H9 (cell line): Measurements from ENCODE around the gene ERI3. TPM values are rescaled to one million over a fixed set of nuclear protein-coding genes. Genes with fewer than 3 reads are reported as not detected.

Experiments
- DNase-seq: peaks from one replicate; pipeline ENCODE4 v3.0.0-alpha.2; 2017
- H2AFZ ChIP-seq: one replicate; pipeline ENCODE4 v1.6.1; 2013; ENCODE audit warnings: mild to moderate bottlenecking, low read length, control low read depth, moderate library complexity
- H2AK5ac ChIP-seq: 2 replicates; pipeline ENCODE4 v1.6.1; 2013; ENCODE audit warnings: low read length, control low read depth, mixed read lengths; ENCODE audit not compliant: insufficient read length
- H2BK120ac ChIP-seq: one replicate; pipeline ENCODE4 v1.6.1; 2013; ENCODE audit warnings: low read depth, mild to moderate bottlenecking, low read length, control low read depth, inconsistent platforms; ENCODE audit not compliant: poor library complexity, severe bottlenecking
- H2BK12ac ChIP-seq: 2 replicates; pipeline ENCODE4 v1.6.1; 2013; ENCODE audit warnings: low read length, control low read depth, mixed read lengths, low read depth; ENCODE audit not compliant: insufficient read length
- H2BK15ac ChIP-seq: 2 replicates; pipeline ENCODE4 v1.6.1; 2013; ENCODE audit warnings: low read depth, low read length, control low read depth
- H2BK20ac ChIP-seq: one replicate; pipeline ENCODE4 v1.6.1; 2013; ENCODE audit warnings: low read depth, mild to moderate bottlenecking, low read length, control low read depth, inconsistent platforms; ENCODE audit not compliant: poor library complexity, severe bottlenecking
- H2BK5ac ChIP-seq: 2 replicates; pipeline ENCODE4 v1.6.1; 2013; ENCODE audit warnings: low read length, control low read depth, mixed read lengths; ENCODE audit not compliant: insufficient read length
- H3K14ac ChIP-seq: 2 replicates; pipeline ENCODE4 v1.6.1; 2013; ENCODE audit warnings: low read length, control low read depth; ENCODE audit not compliant: insufficient read depth
- H3K18ac ChIP-seq: 2 replicates; pipeline ENCODE4 v1.6.1; 2013; ENCODE audit warnings: low read depth, mild to moderate bottlenecking, mixed read lengths, low read length, control low read depth; ENCODE audit not compliant: insufficient read length
- H3K23ac ChIP-seq: 2 replicates; pipeline ENCODE4 v1.6.1; 2013; ENCODE audit warnings: low read length, control low read depth, mixed read lengths, low read depth; ENCODE audit not compliant: insufficient read length
- H3K23me2 ChIP-seq: 2 replicates; pipeline ENCODE4 v1.6.1; 2013; ENCODE audit warnings: low read depth, mild to moderate bottlenecking, mixed read lengths, low read length, control low read depth; ENCODE audit not compliant: insufficient read length, poor library complexity, severe bottlenecking
- H3K27ac ChIP-seq: 2 replicates; pipeline ENCODE4 v1.5.1; 2013; ENCODE audit warnings: low read length, control low read depth, mixed read lengths, low read depth; ENCODE audit not compliant: insufficient read length
- H3K27me3 ChIP-seq: 2 replicates; pipeline ENCODE4 v1.6.1; 2013; ENCODE audit warnings: low read length, control low read depth, inconsistent platforms; ENCODE audit not compliant: insufficient read depth
- H3K4ac ChIP-seq: 2 replicates; pipeline ENCODE4 v1.6.1; 2013; ENCODE audit warnings: low read depth, mild to moderate bottlenecking, control low read depth, inconsistent platforms, low read length, moderate library complexity
- H3K4me1 ChIP-seq: 2 replicates; pipeline ENCODE4 v1.6.1; 2013; ENCODE audit warnings: low read length, control low read depth, inconsistent platforms; ENCODE audit not compliant: insufficient read depth
- H3K4me2 ChIP-seq: 2 replicates; pipeline ENCODE4 v1.6.1; 2013; ENCODE audit warnings: low read length, control low read depth, mixed read lengths; ENCODE audit not compliant: insufficient read length, insufficient read depth
- H3K56ac ChIP-seq: 2 replicates; pipeline ENCODE4 v1.6.1; 2013; ENCODE audit warnings: low read depth, mild to moderate bottlenecking, mixed read lengths, low read length, control low read depth; ENCODE audit not compliant: insufficient read length
- H3K79me1 ChIP-seq: 2 replicates; pipeline ENCODE4 v1.6.1; 2013; ENCODE audit warnings: low read depth, mild to moderate bottlenecking, moderate library complexity, low read length, control low read depth, inconsistent platforms; ENCODE audit not compliant: insufficient read depth, poor library complexity, severe bottlenecking
- H3K79me2 ChIP-seq: 2 replicates; pipeline ENCODE4 v1.6.1; 2013; ENCODE audit warnings: low read length, control low read depth, inconsistent platforms; ENCODE audit not compliant: insufficient read depth
- H3K9ac ChIP-seq: 2 replicates; pipeline ENCODE4 v1.6.1; 2013; ENCODE audit warnings: low read length, control low read depth, mixed read lengths; ENCODE audit not compliant: insufficient read length; ENCODE audit errors: extremely low read depth
- H3K9me3 ChIP-seq: one replicate; pipeline ENCODE4 v1.6.1; 2013; ENCODE audit warnings: low read depth, low read length, inconsistent platforms; ENCODE audit not compliant: control insufficient read depth
- H3T11ph ChIP-seq: one replicate; pipeline ENCODE4 v1.6.1; 2013; ENCODE audit warnings: mild to moderate bottlenecking, low read length, control low read depth, inconsistent platforms
- H4K20me1 ChIP-seq: one replicate; pipeline ENCODE4 v1.6.1; 2013; ENCODE audit not compliant: control insufficient read depth, insufficient read length, insufficient read depth
- H4K5ac ChIP-seq: 2 replicates; pipeline ENCODE4 v1.6.1; 2013; ENCODE audit warnings: low read depth, mild to moderate bottlenecking, mixed read lengths, low read length, control low read depth; ENCODE audit not compliant: insufficient read length
- H4K8ac ChIP-seq: replicated peaks from 2 replicates; pipeline ENCODE4 v1.6.1; 2013; ENCODE audit warnings: low read length, control low read depth, mixed read lengths, low read depth; ENCODE audit not compliant: insufficient read length
- H4K91ac ChIP-seq: 2 replicates; pipeline ENCODE4 v1.6.1; 2013; ENCODE audit warnings: low read depth, mild to moderate bottlenecking, moderate library complexity, mixed read lengths, low read length, control low read depth; ENCODE audit not compliant: insufficient read length
- H3K27ac Mint-ChIP-seq, 3 experiments: 2 replicates in 2 of 3; 3 replicates in 1 of 3; pipeline ENCODE4 v1.8.0; 2020 to 2021; ENCODE audit warnings: mixed read lengths in 3 of 3, mild to moderate bottlenecking in 1 of 3, moderate library complexity in 1 of 3
- H3K27me3 Mint-ChIP-seq: 2 replicates; pipeline ENCODE4 v1.8.0; 2021; ENCODE audit warnings: low read depth, mild to moderate bottlenecking, moderate library complexity, mixed read lengths
- H3K36me3 Mint-ChIP-seq, 3 experiments: 2 replicates in 2 of 3; 3 replicates in 1 of 3; pipeline ENCODE4 v1.8.0; 2020 to 2021; ENCODE audit warnings: low read depth in 3 of 3, mixed read lengths in 3 of 3; ENCODE audit not compliant: insufficient read depth in 1 of 3
- H3K4me1 Mint-ChIP-seq, 2 experiments: 2 replicates each; pipeline ENCODE4 v1.8.0; 2020; ENCODE audit warnings: mixed read lengths in 2 of 2
- H3K4me3 Mint-ChIP-seq, 2 experiments: 2 replicates in 1 of 2; 3 replicates in 1 of 2; pipeline ENCODE4 v1.8.0; 2020 to 2021; ENCODE audit warnings: mild to moderate bottlenecking in 2 of 2, mixed read lengths in 2 of 2, moderate library complexity in 1 of 2
- H3K9me3 Mint-ChIP-seq, 2 experiments: 2 replicates in 1 of 2; 3 replicates in 1 of 2; pipeline ENCODE4 v1.8.0; 2020; ENCODE audit warnings: mild to moderate bottlenecking in 2 of 2, mixed read lengths in 2 of 2, moderate library complexity in 1 of 2
- WGBS: extraction: QIAGEN DNeasy Blood & Tissue Kit; methylation state at CpG from one replicate; pipeline ENCODE4 v1.1.7; 2013; ENCODE audit warnings: missing lambda C conversion rate, low lambda C conversion rate, mixed read lengths; ENCODE audit not compliant: insufficient read length; ENCODE audit errors: extremely low coverage; 5-methylcytosine and 5-hydroxymethylcytosine counted together
- total RNA-seq: library from RNA; stranded (reverse); gene quantifications from 2 replicates; pipeline ENCODE4 v1.2.1, GENCODE V29; 2021
- TF ChIP-seq, protein P1 (sequence below): fragments of 200-600 bp; sonication (generic); conservative IDR thresholded peaks from 3 replicates; pipeline ENCODE4 v1.8.0; 2021; ENCODE audit warnings: antibody characterized with exemption, mild to moderate bottlenecking

Gene ERI3
- total RNA-seq, 1 experiment from 2014 or later = 61.6 TPM

DNA sequence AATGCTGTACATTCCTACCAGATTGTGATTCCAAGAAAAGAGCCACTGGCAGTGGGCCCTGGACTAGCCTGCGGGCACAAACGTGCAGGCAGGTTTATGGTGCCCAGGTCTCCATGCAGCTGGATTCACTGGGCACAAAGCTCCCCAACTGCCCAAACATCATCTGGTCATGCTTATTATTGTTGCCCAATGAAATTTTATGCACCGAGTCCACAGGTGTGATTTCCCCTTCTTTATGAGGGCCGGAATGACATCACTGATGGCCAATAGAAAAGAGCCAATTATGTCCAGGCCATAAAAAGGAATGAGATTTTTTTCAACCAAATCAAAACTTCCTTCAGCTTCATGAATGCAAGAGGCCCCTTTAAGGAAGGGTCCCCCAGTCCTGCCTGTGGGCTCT lies 66.2 kb downstream of the ERI3 start:
- DNase-seq = no peak
- H2BK120ac ChIP-seq = no peak overlapping the region
- H2BK20ac ChIP-seq = no peak overlapping the region
- no peaks in the 10 kb centered on the region for H3K27me3 ChIP-seq
- H3K4me1 Mint-ChIP-seq = peaks cover 5 to 9% of the 10 kb centered on the region in 2 experiments; a peak in 3 of 4 replicates
- no peaks in the 10 kb centered on the region for H3K9me3 Mint-ChIP-seq
- no peak overlapping the region for H3K27ac Mint-ChIP-seq
- no peak overlapping the region for H2BK15ac ChIP-seq
- no peak overlapping the region for H3K27ac ChIP-seq
- no peaks in the 10 kb centered on the region for H3K27me3 Mint-ChIP-seq
- no peak overlapping the region for H3K4me2 ChIP-seq
- H3K18ac ChIP-seq = no peak overlapping the region
- H3K23me2 ChIP-seq = no peaks in the 10 kb centered on the region
- H3K79me1 ChIP-seq = no peaks in the 10 kb centered on the region
- H4K5ac ChIP-seq = no peak overlapping the region
- no peak overlapping the region for H3K4me3 Mint-ChIP-seq
- no peak overlapping the region for H2AFZ ChIP-seq
- H4K91ac ChIP-seq = no peak overlapping the region
- no peak overlapping the region for H3K56ac ChIP-seq
- H3K4me1 ChIP-seq = no peaks in the 10 kb centered on the region
- no peak overlapping the region for H2AK5ac ChIP-seq
- TF ChIP-seq, protein P1, sequence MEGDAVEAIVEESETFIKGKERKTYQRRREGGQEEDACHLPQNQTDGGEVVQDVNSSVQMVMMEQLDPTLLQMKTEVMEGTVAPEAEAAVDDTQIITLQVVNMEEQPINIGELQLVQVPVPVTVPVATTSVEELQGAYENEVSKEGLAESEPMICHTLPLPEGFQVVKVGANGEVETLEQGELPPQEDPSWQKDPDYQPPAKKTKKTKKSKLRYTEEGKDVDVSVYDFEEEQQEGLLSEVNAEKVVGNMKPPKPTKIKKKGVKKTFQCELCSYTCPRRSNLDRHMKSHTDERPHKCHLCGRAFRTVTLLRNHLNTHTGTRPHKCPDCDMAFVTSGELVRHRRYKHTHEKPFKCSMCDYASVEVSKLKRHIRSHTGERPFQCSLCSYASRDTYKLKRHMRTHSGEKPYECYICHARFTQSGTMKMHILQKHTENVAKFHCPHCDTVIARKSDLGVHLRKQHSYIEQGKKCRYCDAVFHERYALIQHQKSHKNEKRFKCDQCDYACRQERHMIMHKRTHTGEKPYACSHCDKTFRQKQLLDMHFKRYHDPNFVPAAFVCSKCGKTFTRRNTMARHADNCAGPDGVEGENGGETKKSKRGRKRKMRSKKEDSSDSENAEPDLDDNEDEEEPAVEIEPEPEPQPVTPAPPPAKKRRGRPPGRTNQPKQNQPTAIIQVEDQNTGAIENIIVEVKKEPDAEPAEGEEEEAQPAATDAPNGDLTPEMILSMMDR = no peak
- no peak overlapping the region for H3K4ac ChIP-seq
- no peak overlapping the region for H3K23ac ChIP-seq
- no peak overlapping the region for H3T11ph ChIP-seq
- H4K20me1 ChIP-seq = no peaks in the 10 kb centered on the region
- H3K14ac ChIP-seq = no peak overlapping the region
- H4K8ac ChIP-seq = no peak overlapping the region
- no peaks in the 10 kb centered on the region for H3K9me3 ChIP-seq
- no peak overlapping the region for H2BK12ac ChIP-seq
- H3K36me3 Mint-ChIP-seq = peaks cover 9 to 16% (median 12%) of the 10 kb centered on the region in 3 experiments; a peak in 6 of 7 replicates
- no peak overlapping the region for H3K9ac ChIP-seq
- no peak overlapping the region for H2BK5ac ChIP-seq
- WGBS = no CpG with 5 or more reads among the region's 4 CpGs
- H3K79me2 ChIP-seq = no peaks in the 10 kb centered on the region
